Limb (tissue), 2 donors: ENCODE results near the gene NCOA5.
"Not testable (repeated sequence)": the region's sequence is repeated elsewhere in the genome, so short reads cannot be mapped to it uniquely, and the experiment has no call there.

Experiments used
- DNase-seq, 2 donors: peaks; one replicate each; pipeline ENCODE4 v3.0.0-alpha.2; 2016; ENCODE audit errors: extremely low spot score in 2 of 2

NCOA5 gene

GRCh38 chr20:46093531-46093930, 3.8 kb upstream of the NCOA5 start:
- DNase-seq: no peak

- DNase-seq: not testable (repeated sequence)
Observed at GRCh38 chr20:46091622-46092535, 2.1 kb upstream of the NCOA5 start.

GRCh38 chr20:46089167-46089416, 670 bp downstream of the NCOA5 start:
- no peak for DNase-seq

- DNase-seq: no peak
Observed at GRCh38 chr20:46088409-46089166, 1.2 kb downstream of the NCOA5 start.

GRCh38 chr20:46087161-46087560, 2.6 kb downstream of the NCOA5 start:
- DNase-seq: peak in 1 of 2 donors; percentile 10

- no peak for DNase-seq
Observed at GRCh38 chr20:46085179-46085851, 4.4 kb downstream of the NCOA5 start.

- no peak for DNase-seq
Observed at GRCh38 chr20:46084805-46085178, 5.0 kb downstream of the NCOA5 start.

GRCh38 chr20:46083531-46084061, 6.2 kb downstream of the NCOA5 start:
- DNase-seq: no peak

GRCh38 chr20:46083101-46083500, 6.7 kb downstream of the NCOA5 start:
- DNase-seq: no peak

- DNase-seq: no peak
Observed at GRCh38 chr20:46081074-46081473, 8.7 kb downstream of the NCOA5 start.

GRCh38 chr20:46078954-46079353, 10.8 kb downstream of the NCOA5 start:
- DNase-seq: no peak

GRCh38 chr20:46077642-46078305, 12.0 kb downstream of the NCOA5 start:
- no peak for DNase-seq

GRCh38 chr20:46076806-46077205, 13.0 kb downstream of the NCOA5 start:
- DNase-seq: no peak

- DNase-seq: no peak
Observed at GRCh38 chr20:46074006-46074405, 15.8 kb downstream of the NCOA5 start.

- no peak for DNase-seq
Observed at GRCh38 chr20:46073443-46073842, 16.3 kb downstream of the NCOA5 start.

- DNase-seq: no peak
Observed at GRCh38 chr20:46073024-46073423, 16.7 kb downstream of the NCOA5 start.

- DNase-seq: no peak
Observed at GRCh38 chr20:46071573-46071972, 18.2 kb downstream of the NCOA5 start.

GRCh38 chr20:46070215-46070900, 19.4 kb downstream of the NCOA5 start:
- no peak for DNase-seq

- DNase-seq: no peak
Observed at GRCh38 chr20:46065691-46066090, 24.1 kb downstream of the NCOA5 start.

- DNase-seq: no peak
Observed at GRCh38 chr20:46065006-46065405, 24.8 kb downstream of the NCOA5 start.

GRCh38 chr20:46063652-46064054, 26.1 kb downstream of the NCOA5 start:
- DNase-seq: no peak
